DMS79 treated with DMSO at 0.1 percent for 48 hours (cell line): ENCODE measurements around the gene RALB.

Experiments
- DNase-seq: peaks from one replicate; lab custom pipeline; 2025; lab: John Stamatoyannopoulos, UW

The RALB gene

DNA sequence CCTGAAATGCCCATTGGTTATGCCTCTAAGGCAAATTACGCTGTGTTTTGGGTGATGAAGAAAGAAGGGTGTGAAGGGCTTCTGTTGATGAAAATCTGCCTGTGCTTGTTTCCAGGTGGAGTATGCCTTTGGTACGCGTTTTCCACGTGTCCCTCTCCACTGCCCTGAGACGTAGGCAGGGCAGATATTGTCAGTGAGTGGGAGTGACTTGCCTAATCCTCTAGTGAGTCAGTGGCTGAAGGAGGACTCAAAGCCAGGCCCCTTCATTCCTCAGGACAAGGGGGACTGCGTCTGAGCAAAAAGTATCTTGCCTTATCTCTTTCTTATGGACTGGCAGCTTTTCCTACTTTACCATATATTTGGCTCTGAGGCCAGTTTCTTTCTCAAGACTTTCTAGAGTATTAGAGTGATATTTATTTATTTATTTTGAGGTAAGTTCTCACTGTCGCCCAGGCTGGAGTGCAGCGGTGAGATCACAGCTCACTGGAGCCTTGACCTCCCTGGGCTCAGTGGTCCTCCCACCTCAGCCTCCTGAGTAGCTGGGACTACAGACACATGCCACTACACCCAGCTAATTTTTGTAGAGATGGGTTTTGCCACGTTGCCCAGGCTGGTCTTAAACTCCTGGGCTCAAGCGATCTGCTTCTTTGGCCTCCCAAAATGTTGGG, 10.2 kb downstream of the RALB start:
- DNase-seq: no peak

DNA sequence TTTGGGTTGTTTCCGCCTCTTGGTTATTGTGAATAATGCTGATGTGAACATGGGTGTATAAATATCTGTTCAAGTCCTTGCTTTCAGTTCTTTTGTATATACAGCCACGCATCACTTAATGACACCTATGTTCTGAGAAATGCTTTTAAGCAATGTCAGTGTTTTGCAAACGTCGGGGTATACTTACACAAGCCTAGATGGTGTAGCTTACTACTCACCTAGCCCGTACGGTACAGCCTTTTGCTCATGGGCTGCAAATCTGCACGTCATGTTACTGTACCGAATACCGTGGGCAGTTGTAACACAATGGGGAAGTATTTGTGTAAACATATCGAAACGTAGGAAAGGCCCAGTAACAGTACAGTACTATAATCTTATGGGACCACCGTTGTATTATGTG, 12.4 kb downstream of the RALB start:
- no peak for DNase-seq

DNA sequence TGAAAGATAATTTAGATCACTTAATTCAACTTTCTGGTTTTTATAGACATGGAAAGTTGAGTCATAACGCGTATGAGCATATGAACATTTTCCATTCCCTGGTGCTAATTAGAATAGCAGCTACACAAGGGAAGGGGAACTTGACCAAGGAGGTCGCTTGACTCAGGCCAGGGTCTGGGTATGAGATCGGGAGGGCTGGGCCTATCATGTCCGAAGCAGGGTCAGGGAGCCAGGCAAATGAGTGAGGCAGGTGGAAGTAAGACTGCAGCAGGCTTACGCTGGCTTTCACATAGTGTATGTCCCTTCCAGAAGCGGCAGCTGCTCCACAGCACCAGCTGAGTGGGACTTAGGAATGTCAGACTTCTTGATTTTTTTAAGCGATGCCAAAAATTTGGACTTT, 14.7 kb downstream of the RALB start:
- no peak for DNase-seq

DNA sequence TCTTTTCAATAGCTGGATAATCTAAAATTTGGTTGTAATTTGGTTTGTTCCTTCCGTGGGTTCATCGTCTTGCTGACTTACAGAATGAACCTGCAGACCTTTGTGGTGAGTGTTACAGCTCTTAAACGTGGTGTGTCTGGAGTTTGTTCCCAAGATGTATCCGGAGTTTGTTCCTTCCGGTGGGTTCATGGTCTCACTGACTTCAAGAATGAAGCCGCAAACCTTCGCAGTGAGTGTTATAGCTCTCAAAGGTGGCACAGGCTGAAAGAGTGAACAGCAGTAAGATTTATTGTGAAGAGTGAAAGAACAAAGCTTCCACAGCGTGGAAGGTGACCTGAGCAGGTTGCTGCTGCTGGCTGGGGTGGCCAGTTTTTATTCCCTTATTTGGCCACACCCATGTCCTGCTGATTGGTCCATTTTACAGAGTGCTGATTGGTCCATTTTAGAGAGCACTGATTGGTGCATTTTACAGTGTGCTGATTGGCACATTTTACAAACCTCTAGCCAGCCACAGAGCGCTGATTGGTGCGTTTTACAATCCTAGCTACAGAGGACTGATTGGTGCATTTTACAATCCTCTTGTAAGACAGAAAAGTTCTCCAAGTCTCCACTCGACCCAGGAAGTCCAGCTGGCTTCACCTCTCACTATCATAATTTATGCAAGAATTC, 16.6 kb downstream of the RALB start:
- no peak for DNase-seq

DNA sequence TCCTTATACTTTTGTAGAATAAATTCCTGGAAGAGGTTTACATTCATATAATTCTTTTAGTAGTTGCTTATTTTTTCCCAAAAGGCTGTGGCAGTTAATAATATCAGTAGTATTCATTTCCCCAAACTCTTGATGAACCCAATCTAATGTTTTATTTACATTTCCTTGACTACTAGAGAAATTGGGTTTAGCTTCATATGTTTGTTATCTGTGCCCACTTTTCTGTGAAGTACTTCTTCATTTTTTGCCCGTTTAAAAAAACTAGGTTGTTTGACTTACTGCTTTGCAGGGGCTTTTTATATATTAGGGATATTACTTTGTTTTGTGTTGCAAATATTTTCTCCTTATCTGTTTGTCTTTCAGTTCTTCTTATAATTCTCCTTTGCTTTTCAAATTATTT, 17.2 kb downstream of the RALB start:
- no peak for DNase-seq

DNA sequence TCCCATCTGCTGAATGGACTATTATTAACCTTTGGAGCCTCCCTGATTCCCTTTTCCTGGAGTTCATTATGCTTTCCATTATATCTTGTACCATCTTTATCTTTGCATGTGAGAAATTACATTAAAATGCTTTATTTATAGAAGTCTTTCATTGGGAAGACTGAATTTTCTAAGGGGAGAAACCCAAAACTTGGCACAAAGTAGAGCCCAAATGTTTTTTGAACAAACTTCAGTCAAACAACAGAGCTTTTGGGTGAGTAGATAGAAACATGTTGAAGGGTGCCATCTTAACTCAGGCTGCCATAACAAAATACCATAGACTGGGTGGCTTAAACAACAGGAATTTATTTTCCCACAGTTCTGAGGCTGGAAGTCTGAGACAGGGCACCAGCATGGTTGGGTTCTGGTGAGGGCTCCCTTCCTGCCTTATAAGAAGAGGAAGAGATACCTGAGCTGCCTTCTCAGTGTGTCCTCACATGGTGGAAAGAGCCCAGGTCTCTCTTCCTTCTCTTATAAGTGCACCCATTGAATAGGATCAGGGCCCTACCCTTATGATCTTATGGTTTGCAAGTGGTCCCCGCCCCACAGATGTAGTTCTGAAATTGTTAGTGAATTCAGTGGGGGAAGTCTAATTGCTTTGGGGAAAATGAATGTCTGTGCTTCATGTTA, 19.2 kb downstream of the RALB start:
- DNase-seq: no peak

DNA sequence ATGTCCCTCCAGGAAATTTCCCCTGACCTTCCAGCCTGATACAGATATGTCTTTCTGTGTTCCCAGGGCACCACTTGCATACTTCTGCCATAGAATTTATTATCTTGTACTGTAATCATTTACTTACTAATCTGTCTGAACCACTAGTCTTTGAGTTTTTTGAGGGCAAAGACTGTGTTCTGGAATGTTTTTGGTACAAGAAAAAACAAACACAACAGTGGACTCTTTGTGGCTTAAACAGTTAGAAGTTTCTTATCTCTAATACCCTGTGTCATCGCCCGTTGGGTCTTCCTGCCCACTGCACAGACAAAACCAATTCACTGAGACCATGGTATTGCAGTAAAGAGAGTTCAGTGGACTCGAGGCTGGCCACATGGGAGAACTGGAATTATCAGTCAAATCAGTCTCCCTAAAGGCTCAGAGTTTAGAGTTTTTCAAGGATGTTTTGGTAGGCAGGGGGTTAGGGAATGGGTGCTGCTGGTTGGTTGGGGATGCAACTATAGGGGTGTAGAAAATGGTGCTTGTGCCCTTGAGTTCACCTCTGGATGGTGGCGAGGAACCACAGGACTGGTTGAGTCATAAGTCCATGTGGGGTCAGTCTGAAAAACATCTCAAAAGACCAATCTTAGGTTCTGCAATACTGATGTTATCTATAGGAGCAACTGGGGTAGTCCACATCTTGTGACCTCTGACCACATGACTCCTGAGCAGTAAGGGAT, 20.3 kb downstream of the RALB start:
- DNase-seq: no peak

DNA sequence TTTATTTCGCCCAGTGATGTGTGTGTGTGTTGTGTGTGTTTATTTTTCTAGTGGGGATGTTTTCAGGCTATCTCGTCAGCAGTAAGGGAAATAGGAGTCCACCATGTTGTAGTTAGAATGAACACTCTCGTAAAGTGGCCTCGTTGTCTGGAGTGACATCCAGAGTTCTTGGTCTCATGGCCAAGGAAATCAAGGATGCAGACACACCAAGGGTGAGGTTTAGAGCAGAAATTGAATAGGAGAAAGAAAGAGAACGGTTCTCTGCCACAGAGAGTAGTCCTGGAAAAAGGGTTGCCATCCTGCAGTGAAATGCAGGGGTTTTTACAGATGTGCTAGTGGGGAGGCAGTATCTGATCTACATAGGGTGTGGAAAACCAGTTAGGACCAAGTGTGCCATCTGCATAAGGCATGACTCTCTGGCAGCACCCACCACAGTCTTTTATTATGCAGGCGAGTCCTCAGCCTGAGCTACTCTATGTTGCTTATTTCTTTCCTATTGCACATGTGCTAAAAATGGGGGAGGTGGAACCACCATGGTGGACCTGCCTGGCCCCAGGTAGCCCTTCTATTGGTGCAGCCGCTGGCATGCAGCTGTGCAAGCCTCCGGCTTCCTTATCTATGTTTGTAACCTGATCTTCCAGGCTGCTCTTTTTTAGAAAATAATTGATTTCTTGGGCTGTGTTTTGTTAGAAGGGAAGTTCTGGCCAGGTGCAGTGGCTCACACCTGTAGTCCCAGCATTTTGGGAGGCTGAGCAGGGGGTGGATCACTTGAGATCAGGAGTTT, 23.2 kb downstream of the RALB start:
- no peak for DNase-seq

DNA sequence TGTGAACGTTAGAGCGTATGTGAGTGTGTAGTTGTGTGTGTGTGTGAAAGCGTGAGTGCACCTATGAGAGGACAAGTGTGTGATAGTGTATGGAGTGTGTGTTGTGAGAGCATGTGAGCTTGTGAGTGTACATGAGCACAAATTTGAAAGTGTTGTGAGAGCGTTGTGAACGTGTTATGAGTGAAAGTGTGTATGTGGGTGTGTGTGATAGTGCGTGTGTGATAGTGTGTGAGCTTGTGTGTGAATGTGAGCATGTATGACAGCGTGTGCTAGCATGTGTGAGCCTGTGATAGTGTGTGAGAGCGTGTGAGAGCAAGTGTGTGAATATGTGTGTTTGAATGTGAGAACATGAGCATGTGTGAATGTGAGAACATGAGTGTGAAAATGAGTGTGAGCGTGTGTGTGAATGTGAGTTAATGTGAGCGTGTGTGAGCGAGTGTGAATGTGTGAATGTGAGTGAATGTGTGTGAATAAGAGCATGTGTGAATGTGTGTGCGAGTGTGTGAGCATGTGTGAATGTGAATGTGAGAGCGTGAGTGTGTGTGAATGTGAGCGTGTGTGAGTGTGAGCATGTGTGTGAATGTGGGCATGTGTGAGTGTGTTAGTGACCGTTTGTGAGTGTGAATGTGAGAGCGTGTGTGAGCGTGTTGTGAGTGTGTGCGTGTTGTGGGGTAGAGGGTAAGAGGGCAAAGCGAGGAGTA, 25.0 kb downstream of the RALB start:
- no peak for DNase-seq

DNA sequence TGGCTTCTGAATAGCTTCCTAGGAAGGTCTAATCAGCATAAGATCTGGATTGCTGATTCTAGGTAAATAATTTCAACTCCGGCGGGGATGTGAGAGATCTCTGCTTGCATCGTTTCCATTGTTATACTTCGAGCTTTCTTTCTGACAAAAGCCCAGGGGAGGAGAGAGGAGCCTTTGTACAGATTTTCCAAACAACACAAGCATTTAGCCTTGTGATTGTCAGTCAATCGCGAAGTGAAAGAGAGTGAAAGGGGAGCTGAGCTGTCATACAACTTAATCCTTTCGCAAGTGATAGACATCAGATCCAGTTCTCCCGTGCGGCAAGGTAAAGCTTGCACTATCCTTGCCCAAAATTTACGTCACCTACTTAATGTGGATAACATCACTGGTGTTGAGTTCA, 26.2 kb downstream of the RALB start:
- no peak for DNase-seq

DNA sequence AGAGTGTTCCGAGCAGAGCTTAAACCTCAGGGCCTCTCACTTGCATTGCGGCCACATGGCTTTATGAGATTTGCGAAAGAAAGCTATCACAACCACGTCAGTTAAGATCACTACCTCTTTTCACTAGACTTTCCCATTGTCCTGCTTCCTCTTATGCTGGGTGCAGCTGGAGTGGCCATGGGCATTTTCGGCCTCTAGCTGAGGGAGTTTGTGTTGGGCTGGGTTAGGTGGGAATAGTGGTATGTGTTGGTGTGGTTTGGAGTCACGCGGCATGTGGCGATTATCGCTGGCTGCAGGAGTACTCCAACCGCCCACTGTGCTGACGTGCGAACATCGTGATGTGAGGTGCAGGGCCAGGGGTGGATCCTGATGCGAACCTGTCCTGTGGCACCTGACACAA, 27.1 kb downstream of the RALB start:
- DNase-seq: no peak

DNA sequence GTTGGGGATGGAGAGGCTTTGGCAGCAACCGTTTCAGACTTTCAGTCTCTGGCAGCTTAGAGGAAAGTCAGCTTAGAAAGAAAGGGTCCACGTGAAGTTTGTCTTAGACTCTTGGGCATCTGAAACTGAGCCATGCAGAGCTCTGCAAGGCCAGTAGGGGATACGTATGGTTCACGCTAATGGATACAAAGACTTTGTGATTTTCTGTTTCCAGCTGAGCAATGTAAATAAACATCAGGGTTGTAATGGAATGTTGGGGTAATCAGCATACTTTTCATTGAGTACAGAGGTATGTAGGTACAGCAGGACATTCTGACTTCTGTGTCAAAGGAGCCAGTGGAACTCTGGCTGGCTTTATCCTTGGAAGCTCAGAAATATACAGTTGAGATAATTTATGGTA, 31.0 kb downstream of the RALB start:
- DNase-seq: no peak

DNA sequence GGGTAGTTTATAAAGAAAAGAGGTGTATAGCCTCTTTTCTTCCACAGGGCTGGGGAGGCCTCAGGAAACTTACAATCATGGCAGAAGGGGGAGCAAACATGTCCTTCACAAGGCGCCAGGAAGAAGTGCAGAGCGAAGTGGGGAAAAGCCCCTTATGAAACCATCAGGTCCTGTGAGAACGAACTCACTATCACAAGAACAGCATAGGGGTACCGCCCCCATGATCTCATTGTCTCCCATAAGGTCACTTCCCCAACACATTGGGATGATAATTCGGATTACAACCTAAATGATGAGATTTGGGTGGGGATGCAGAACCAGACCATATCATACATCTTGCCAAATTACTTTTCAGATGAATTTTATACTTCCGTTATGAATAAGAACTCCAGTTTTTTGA, 32.4 kb downstream of the RALB start:
- DNase-seq: no peak

DNA sequence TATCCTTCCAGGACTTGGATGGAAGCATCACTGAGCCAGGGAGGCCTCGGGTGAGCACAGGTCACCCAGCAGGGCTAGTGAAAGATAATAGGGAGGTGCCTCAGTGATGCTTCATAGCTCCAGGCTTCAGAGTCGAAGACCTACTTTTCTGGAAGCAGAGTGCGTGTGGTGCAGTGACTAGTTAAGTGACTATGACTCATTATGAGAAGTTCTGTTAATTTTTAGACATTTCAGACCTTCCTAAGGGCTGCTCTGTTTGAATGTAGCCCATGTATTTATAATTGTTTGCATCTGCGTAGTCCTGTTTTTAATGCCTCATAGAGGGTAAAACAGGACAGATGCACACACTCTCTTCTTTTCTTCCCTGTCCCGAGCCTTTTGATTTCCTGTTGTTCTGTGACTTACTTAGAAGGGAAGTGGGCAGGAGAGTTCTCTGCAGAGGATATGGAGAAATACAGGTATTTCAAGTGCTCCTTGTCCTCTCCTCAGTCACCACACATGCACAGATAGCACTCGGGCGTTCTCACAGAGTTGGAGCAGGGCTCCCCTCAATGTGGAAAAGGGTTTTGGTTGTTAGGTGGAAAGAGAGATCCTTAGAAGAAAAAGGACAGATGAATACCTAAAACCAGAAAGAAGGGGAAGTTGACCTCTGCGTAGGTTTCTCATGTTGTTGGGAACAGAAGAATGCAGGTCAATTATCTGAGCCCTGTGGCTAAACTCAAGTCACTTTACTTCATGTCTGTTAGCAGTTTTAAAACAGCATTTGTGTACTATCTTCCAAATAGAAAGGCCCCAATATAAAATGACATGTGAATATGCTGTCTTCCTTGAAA, 34.7 kb downstream of the RALB start:
- DNase-seq: no peak

DNA sequence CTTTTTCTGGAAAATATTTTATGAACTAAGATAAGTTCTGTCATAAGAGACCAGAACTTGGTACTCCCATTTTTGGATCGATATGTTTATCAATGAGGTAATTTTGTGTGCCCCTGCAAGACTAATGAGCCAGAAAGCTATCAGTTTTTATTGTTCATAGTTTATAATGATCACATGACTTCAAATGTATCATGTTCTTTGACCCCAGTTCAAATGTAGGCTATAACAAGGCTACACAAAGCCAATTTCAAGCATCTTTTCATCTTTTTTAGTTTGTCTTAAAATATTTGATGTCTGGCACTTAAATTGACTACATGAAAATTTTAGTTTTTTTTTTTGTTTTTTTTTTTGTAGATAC, 35.3 kb downstream of the RALB start:
- no peak for DNase-seq

DNA sequence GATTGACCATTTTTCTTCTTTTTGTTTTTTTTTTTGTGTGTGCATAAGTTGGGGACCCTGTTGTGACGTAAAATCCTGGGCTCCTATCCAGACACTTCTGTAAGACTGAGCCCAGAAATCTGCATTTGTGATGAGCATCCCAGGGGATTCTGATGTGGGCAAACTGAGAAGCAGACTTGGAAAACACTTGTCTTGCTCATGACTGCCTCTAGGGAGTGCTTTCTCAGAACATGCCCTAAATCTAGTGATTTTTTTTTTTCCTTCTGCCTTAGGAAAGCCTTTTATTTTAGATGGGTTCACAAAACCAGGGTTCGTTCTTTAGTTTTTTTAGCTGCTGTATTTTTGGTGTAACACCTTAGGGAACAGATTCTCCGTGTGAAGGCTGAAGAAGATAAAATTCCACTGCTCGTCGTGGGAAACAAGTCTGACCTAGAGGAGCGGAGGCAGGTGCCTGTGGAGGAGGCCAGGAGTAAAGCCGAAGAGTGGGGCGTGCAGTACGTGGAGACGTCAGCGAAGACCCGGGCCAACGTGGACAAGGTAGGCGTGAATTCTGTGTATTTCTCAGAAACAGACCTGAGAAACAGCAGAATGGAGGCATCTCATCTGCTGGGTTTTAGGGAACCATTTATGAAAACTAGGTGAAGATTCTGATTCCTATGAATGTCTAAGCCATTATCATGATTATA, 36.7 kb downstream of the RALB start:
- no peak for DNase-seq

DNA sequence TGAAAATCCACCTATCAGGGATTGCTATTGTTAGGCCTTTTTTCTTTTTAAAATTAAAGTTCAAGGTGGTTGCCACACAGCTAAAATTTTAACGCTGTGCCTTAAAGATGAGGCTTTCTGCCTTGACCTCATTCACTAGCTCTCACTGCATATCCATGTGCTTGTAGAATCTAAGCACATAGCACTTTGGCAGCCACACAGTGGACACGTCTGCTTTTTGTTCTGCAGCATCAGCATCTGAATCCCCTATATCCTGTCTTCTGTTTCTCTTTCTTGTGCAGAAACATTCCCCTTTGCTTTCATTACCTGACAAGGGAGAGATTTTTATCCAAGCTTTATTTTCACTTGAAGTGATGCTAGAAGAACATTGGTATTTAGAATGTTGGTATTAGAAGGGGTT, 38.1 kb downstream of the RALB start:
- no peak for DNase-seq

DNA sequence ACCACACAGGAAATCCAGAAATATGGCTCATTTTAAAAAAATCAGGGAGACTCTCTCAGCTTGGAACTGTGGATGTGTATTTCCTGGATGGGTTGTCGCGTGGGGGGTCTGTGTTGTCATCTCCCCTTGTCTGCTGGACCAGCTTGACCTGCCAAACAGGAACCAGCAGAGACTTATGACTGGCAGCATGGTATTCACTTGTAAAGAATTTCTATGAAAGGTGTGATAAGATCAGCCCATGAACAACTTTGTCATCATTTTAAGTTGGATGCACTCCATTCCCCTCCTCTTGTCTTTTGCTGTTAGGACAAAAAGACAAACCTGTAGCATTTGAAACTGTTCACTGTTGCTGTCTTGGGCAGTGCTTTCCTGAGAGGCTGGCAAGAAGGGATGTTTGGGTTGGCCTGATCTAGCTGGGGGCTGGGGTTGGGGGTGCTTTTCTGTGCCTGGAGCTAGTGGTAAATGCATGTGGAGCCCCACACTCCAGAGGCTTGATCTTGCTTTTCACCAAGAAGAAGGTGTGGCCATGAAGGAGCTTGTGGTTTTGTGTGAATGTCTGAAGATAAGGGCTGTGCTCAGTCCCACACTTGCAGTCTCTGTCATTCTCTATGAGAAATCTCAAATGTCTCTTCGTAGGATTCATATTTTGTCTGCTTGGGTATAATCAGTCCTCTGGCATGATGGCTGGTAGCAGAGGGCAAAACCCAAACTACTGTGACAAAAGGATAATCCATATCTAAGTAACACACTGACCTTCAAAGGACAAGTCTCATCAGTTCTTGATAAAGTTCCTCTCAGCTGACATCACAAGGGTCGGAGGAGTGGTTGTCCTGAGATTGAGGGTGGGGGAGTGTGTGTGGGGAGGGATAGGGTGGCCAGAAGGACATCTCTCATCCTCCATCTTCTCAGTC, 39.0 kb downstream of the RALB start:
- DNase-seq: no peak
